ENCODE data around the gene CFAP57. TPM values are rescaled to one million over a fixed set of nuclear protein-coding genes. Genes with fewer than 3 reads are reported as not detected.

CFAP57 gene
- total and polyA plus RNA-seq, 2 of the 4 experiments (the other 2 are of a cell fraction): 0.29 to 0.36 TPM

- Histone ChIP-seq H4K20me1 (ENCODE audit: insufficient read depth, low read length) (no peaks in the 10 kb centered on the region), H2AK5ac (ENCODE audit: low read depth, low read length) (no peak overlapping the region), H3K27me3 (ENCODE audit: control insufficient read depth, insufficient read depth, low read length) (peaks cover 17% of the 10 kb centered on the region), H3K79me1 (ENCODE audit: low read depth in 1 of 2, low read length in 2 of 2) (no peaks in the 10 kb centered on the region), H2BK20ac (ENCODE audit: low read depth, low read length) (no peak overlapping the region), H3K9me1 (ENCODE audit: insufficient read depth, low read length) (no peaks in the 10 kb centered on the region; the same call in 1 of the 2 replicates), H2BK15ac (ENCODE audit: low read depth, low read length) (no peak overlapping the region), H3K9ac (ENCODE audit: low read depth, low read length) (no peak overlapping the region), H4K8ac (ENCODE audit: low read depth in 2 of 2, low read length in 2 of 2) (no peak overlapping the region), H3K56ac (ENCODE audit: extremely low read depth, insufficient read depth, low read length) (no peak overlapping the region), H2AK9ac (replicated peaks; ENCODE audit: low read depth, low read length, poor library complexity) (no peak overlapping the region), H2BK120ac (ENCODE audit: low read depth, low read length) (no peak overlapping the region), H4K5ac (ENCODE audit: low read depth, low read length) (no peak overlapping the region), H3K4me2 (ENCODE audit: low read depth, low read length) (no peak overlapping the region), H3K4ac (ENCODE audit: low read depth, low read length) (no peak overlapping the region), H3K36me3 (ENCODE audit: control insufficient read depth, insufficient read depth, low read length) (no peaks in the 10 kb centered on the region), H3K14ac (replicated peaks; ENCODE audit: low read depth, low read length) (no peak overlapping the region), H3K18ac (ENCODE audit: low read depth, low read length) (no peak overlapping the region), H3K27ac (ENCODE audit: insufficient read depth, low read length) (no peak overlapping the region), H4K91ac (ENCODE audit: insufficient read depth, low read depth, low read length) (no peak overlapping the region), H3K4me3 (ENCODE audit: insufficient read depth, low read depth, low read length) (no peak overlapping the region), H2BK5ac (ENCODE audit: low read depth, low read length, poor library complexity, severe bottlenecking) (no peak overlapping the region), H3K23ac (ENCODE audit: low read depth, low read length) (no peak overlapping the region), H3K9me3 (ENCODE audit: control insufficient read depth, insufficient read depth, low read length) (no peaks in the 10 kb centered on the region), H3K4me1 (ENCODE audit: control insufficient read depth, insufficient read depth, low read length) (0 out of 2 replicates have a peak, but pooled peaks cover 2% of the 10 kb centered on the region), H2AFZ (replicated peaks; ENCODE audit: low read length, poor library complexity) (no peak overlapping the region)
- ChIA-PET CTCF (no interaction called here), POLR2A (ENCODE audit: unreplicated experiment) (no interaction called here)
- no TSS peak for BruUV-seq (replicated peaks)
- 20% methylated on average over 2 of the region's 7 CpGs; no CpG with 5 or more reads in 1 of the 2 experiments for WGBS, 2 experiments (ENCODE audit: extremely low coverage in 2 of 2, insufficient read length in 1 of 2)
- in situ Hi-C loops (cut with MboI; ENCODE audit: low sequenced_read_pairs) (no loop called here), dilution Hi-C loops (cut with HindIII; ENCODE audit: low sequenced_read_pairs, unreplicated experiment) (no loop called here), intact Hi-C loops (cut with micrococcal nuclease) (no loop called here)
- ATAC-seq (ENCODE audit: low read depth): no peak
- TF ChIP-seq MAFK (IDR thresholded peaks at IDR 0.05; ENCODE audit: low read depth, low read length) (no peak), CEBPB (IDR thresholded peaks at IDR 0.05; ENCODE audit: low read depth, low read length) (no peak), USF2 (IDR thresholded peaks at IDR 0.05; ENCODE audit: low read depth, low read length) (no peak), NFE2L2 (IDR thresholded peaks at IDR 0.05; ENCODE audit: low read depth, low read length) (no peak), RCOR1 (IDR thresholded peaks at IDR 0.05; ENCODE audit: insufficient replicate concordance, low read length) (no peak), RFX5 (IDR thresholded peaks at IDR 0.05; ENCODE audit: low read depth, low read length) (no peak), ELK1 (IDR thresholded peaks at IDR 0.05; ENCODE audit: borderline replicate concordance, low read depth, low read length) (no peak), CTCF (conservative IDR thresholded peaks at IDR 0.05; ENCODE audit: low read depth, low read length) (no peak), RAD21 (IDR thresholded peaks at IDR 0.05; ENCODE audit: low read length) (no peak), POLR2A (IDR thresholded peaks at IDR 0.05; ENCODE audit: low read depth, low read length) (no peak), BHLHE40 (IDR thresholded peaks at IDR 0.05; ENCODE audit: low read depth, low read length) (no peak), SMC3 (IDR thresholded peaks at IDR 0.05; ENCODE audit: low read depth, low read length) (no peak), FOS (IDR thresholded peaks at IDR 0.05; ENCODE audit: low read depth, low read length) (no peak), MAZ (IDR thresholded peaks at IDR 0.05; ENCODE audit: borderline replicate concordance, low read depth, low read length) (no peak), CHD1 (IDR thresholded peaks at IDR 0.05; ENCODE audit: low read depth, low read length) (no peak), MXI1 (IDR thresholded peaks at IDR 0.05; ENCODE audit: borderline replicate concordance, low read depth, low read length) (no peak)
- DNase-seq: no peak
These were observed 104.5 kb downstream of the CFAP57 start for GRCh38 chr1:43276673-43277072.

All from IMR-90 (cell line).